H1 (cell line): ENCODE data around the gene CHDH. TPM values are rescaled to one million over a fixed set of nuclear protein-coding genes. Genes with fewer than 3 reads are reported as not detected.

ENCODE experiments used
- CTCF ChIA-PET: fragments of 300-600 bp; sonication (Branson Sonifier 250); formaldehyde crosslinking; loops from one replicate; lab custom pipeline; 2021; ENCODE audit not compliant: partially characterized antibody; lab: Charles Lee
- POLR2A ChIA-PET: fragments of 300-600 bp; sonication (Branson Sonifier 250); formaldehyde crosslinking; loops from one replicate; lab custom pipeline; 2021; ENCODE audit warnings: inconsistent platforms; ENCODE audit not compliant: partially characterized antibody; lab: Charles Lee
- DNase-seq, 2 experiments: peaks; one replicate each; pipeline versions ENCODE4 v3.0.0 to v3.0.0-alpha.2; 2010 to 2022; ENCODE audit warnings: low spot score in 2 of 2, low read depth in 1 of 2, mixed read lengths in 1 of 2
- FAIRE-seq: peaks from 2 replicates; lab custom pipeline; 2011; peaks lifted over from hg19 to GRCh38; lab: Jason Lieb, UNC
- H2AFZ ChIP-seq: 2 replicates; pipeline ENCODE4 v1.8.1; 2012; ENCODE audit warnings: low read length, inconsistent platforms
- H2AK5ac ChIP-seq: 2 replicates; pipeline ENCODE4 v1.6.1; 2013; ENCODE audit warnings: low read depth, low read length
- H2BK120ac ChIP-seq: replicated peaks from 2 replicates; pipeline ENCODE3; 2013; ENCODE audit warnings: low read depth, low read length, inconsistent platforms
- H2BK12ac ChIP-seq: 2 replicates; pipeline ENCODE4 v1.6.1; 2013; ENCODE audit warnings: low read depth, low read length
- H2BK15ac ChIP-seq: 2 replicates; pipeline ENCODE4 v1.6.1; 2013; ENCODE audit warnings: low read length
- H2BK20ac ChIP-seq: 2 replicates; pipeline ENCODE4 v1.6.1; 2013; ENCODE audit warnings: low read length
- H2BK5ac ChIP-seq: 2 replicates; pipeline ENCODE4 v1.6.1; 2013; ENCODE audit warnings: low read depth, low read length
- H3K14ac ChIP-seq: 2 replicates; pipeline ENCODE4 v1.6.1; 2013; ENCODE audit warnings: inconsistent platforms; ENCODE audit not compliant: insufficient read length
- H3K18ac ChIP-seq: 2 replicates; pipeline ENCODE4 v1.6.1; 2013; ENCODE audit warnings: low read length; ENCODE audit errors: extremely low read depth
- H3K23ac ChIP-seq: 2 replicates; pipeline ENCODE4 v1.6.1; 2013; ENCODE audit warnings: inconsistent platforms; ENCODE audit not compliant: insufficient read length
- H3K23me2 ChIP-seq: 2 replicates; pipeline ENCODE4 v1.6.1; 2013; ENCODE audit warnings: low read depth, low read length
- H3K27ac ChIP-seq: 2 replicates; pipeline ENCODE4 v1.6.1; 2011; ENCODE audit warnings: low read depth, low read length, inconsistent platforms
- H3K27me3 ChIP-seq, 4 experiments: replicated peaks in 1 of 4; 1 replicate in 1 of 4; 2 replicates in 3 of 4; pipeline versions ENCODE4 v1.6.1 to v1.8.1; 2011 to 2013; ENCODE audit warnings: low read length in 3 of 4, mild to moderate bottlenecking in 3 of 4, inconsistent platforms in 2 of 4, mixed read lengths in 2 of 4, moderate library complexity in 1 of 4; ENCODE audit not compliant: control insufficient read depth in 3 of 4, insufficient read depth in 3 of 4; ENCODE audit errors: extremely low read depth in 1 of 4
- H3K36me3 ChIP-seq, 4 experiments: 2 replicates each; pipeline versions ENCODE4 v1.6.1 to v1.8.1; 2011 to 2013; ENCODE audit warnings: mild to moderate bottlenecking in 4 of 4, low read length in 3 of 4, moderate library complexity in 2 of 4, control low read depth in 1 of 4, inconsistent platforms in 1 of 4; ENCODE audit not compliant: insufficient read depth in 4 of 4, control insufficient read depth in 2 of 4
- H3K4ac ChIP-seq: replicated peaks from 2 replicates; pipeline ENCODE3; 2013; ENCODE audit warnings: low read length, low read depth, mixed read lengths, inconsistent platforms; ENCODE audit not compliant: insufficient read length
- H3K4me1 ChIP-seq, 4 experiments: replicated peaks in 1 of 4; 1 replicate in 1 of 4; 2 replicates in 3 of 4; pipeline versions ENCODE4 v1.6.1 to v1.8.1; 2011 to 2013; ENCODE audit warnings: low read length in 3 of 4, inconsistent platforms in 2 of 4, mixed read lengths in 1 of 4; ENCODE audit not compliant: insufficient read depth in 4 of 4, control insufficient read depth in 3 of 4
- H3K4me2 ChIP-seq, 2 experiments: 2 replicates each; pipeline versions ENCODE4 v1.6.1 to v1.8.1; 2011 to 2013; ENCODE audit warnings: low read depth in 2 of 2, low read length in 2 of 2, control low read depth in 1 of 2, inconsistent platforms in 1 of 2, mild to moderate bottlenecking in 1 of 2; ENCODE audit not compliant: insufficient read depth in 1 of 2
- H3K4me3 ChIP-seq, 4 experiments: fragments of 200-600, 300-600 bp in 1 of 4; sonication (generic), shearing (Covaris generic), sonication (Bioruptor Twin) in 1 of 4; 2 replicates each; pipeline versions ENCODE4 v1.5.1 to v1.8.1; 2011 to 2016; ENCODE audit warnings: low read length in 4 of 4, low read depth in 3 of 4, control low read depth in 2 of 4, inconsistent platforms in 2 of 4, mild to moderate bottlenecking in 2 of 4, mixed read lengths in 1 of 4, moderate library complexity in 1 of 4; ENCODE audit not compliant: insufficient read depth in 2 of 4; ENCODE audit errors: extremely low read depth in 1 of 4
- H3K56ac ChIP-seq: replicated peaks from 2 replicates; pipeline ENCODE3; 2013; ENCODE audit warnings: low read depth, mild to moderate bottlenecking, mixed read lengths, low read length, inconsistent platforms; ENCODE audit not compliant: insufficient read length
- H3K79me1 ChIP-seq: 2 replicates; pipeline ENCODE4 v1.6.1; 2013; ENCODE audit warnings: low read depth, low read length, control low read depth
- H3K79me2 ChIP-seq, 2 experiments: 2 replicates each; pipeline versions ENCODE4 v1.6.1 to v1.8.1; 2012 to 2013; ENCODE audit warnings: low read length in 2 of 2, mild to moderate bottlenecking in 2 of 2, inconsistent platforms in 1 of 2; ENCODE audit not compliant: insufficient read depth in 2 of 2, control insufficient read depth in 1 of 2
- H3K9ac ChIP-seq, 4 experiments: replicated peaks in 1 of 4; 1 replicate in 1 of 4; 2 replicates in 3 of 4; pipeline versions ENCODE4 v1.6.1 to v1.8.1; 2011 to 2013; ENCODE audit warnings: low read depth in 3 of 4, low read length in 3 of 4, control low read depth in 2 of 4, mild to moderate bottlenecking in 2 of 4, moderate library complexity in 2 of 4, inconsistent platforms in 1 of 4; ENCODE audit errors: extremely low read depth in 1 of 4
- H3K9me3 ChIP-seq, 2 experiments: 2 replicates each; pipeline versions ENCODE4 v1.6.1 to v1.8.1; 2012 to 2013; ENCODE audit warnings: mild to moderate bottlenecking in 2 of 2, moderate library complexity in 2 of 2, control low read depth in 1 of 2, inconsistent platforms in 1 of 2, low read depth in 1 of 2, low read length in 1 of 2, mixed read lengths in 1 of 2; ENCODE audit not compliant: insufficient read depth in 2 of 2
- H4K20me1 ChIP-seq, 2 experiments: replicated peaks in 1 of 2; 2 replicates each; pipeline versions ENCODE3 to v1.8.1; 2011 to 2013; ENCODE audit warnings: inconsistent platforms in 2 of 2, low read length in 2 of 2, mild to moderate bottlenecking in 1 of 2; ENCODE audit not compliant: insufficient read depth in 2 of 2, control insufficient read depth in 1 of 2
- H4K5ac ChIP-seq: 2 replicates; pipeline ENCODE4 v1.6.1; 2013; ENCODE audit warnings: low read length, low read depth, mixed read lengths, inconsistent platforms; ENCODE audit not compliant: insufficient read length
- H4K8ac ChIP-seq: 2 replicates; pipeline ENCODE4 v1.8.0; 2013; ENCODE audit warnings: mild to moderate bottlenecking, moderate library complexity, low read length, inconsistent platforms; ENCODE audit not compliant: insufficient read depth; ENCODE audit errors: extremely low read depth
- H4K91ac ChIP-seq: replicated peaks from 2 replicates; pipeline ENCODE3; 2013; ENCODE audit warnings: low read length, mixed read lengths, inconsistent platforms; ENCODE audit not compliant: insufficient read length
- BACH1 ChIP-seq: IDR thresholded peaks from 2 replicates; pipeline ENCODE4 v1.6.1; 2012; ENCODE audit warnings: low read length, improper control_type of control experiment
- BRCA1 ChIP-seq: IDR thresholded peaks from 2 replicates; pipeline ENCODE4 v1.6.1; 2012; ENCODE audit warnings: low read depth, low read length, improper control_type of control experiment
- CEBPB ChIP-seq: IDR thresholded peaks from 2 replicates; pipeline ENCODE4 v1.6.1; 2012; ENCODE audit warnings: low read depth, low read length
- NRF1 ChIP-seq: IDR thresholded peaks from 2 replicates; pipeline ENCODE4 v1.6.1; 2011; ENCODE audit warnings: mild to moderate bottlenecking, low read depth, low read length, improper control_type of control experiment
- POLR2AphosphoS5 ChIP-seq: IDR thresholded peaks from 2 replicates; pipeline ENCODE4 v1.6.1; 2011; ENCODE audit warnings: low read depth, low read length
- RBBP5 ChIP-seq: IDR thresholded peaks from 2 replicates; pipeline ENCODE4 v1.7.1; 2012; ENCODE audit warnings: low read depth, mild to moderate bottlenecking, inconsistent platforms, low read length, moderate library complexity, borderline replicate concordance
- RNF2 ChIP-seq: fragments of 200-900, 300-1000 bp; sonication (generic); IDR thresholded peaks from 2 replicates; pipeline ENCODE4 v1.7.1; 2016; ENCODE audit warnings: borderline replicate concordance, low read depth, mild to moderate bottlenecking, antibody characterized with exemption, low read length; ENCODE audit not compliant: poor library complexity, severe bottlenecking; ENCODE audit errors: missing control alignments
- SAP30 ChIP-seq: fragments of 300-600 bp; sonication (generic); IDR thresholded peaks from 2 replicates; pipeline ENCODE4 v1.7.1; 2012; ENCODE audit warnings: low read length, moderate library complexity, mild to moderate bottlenecking, inconsistent platforms; ENCODE audit not compliant: insufficient read depth, insufficient replicate concordance
- TAF7 ChIP-seq: optimal IDR thresholded peaks from 2 replicates; pipeline ENCODE3; 2011; ENCODE audit warnings: low read depth, mild to moderate bottlenecking, inconsistent platforms, low read length, moderate library complexity, borderline replicate concordance
- USF2 ChIP-seq: IDR thresholded peaks from 2 replicates; pipeline ENCODE4 v1.6.1; 2011; ENCODE audit warnings: low read length, improper control_type of control experiment
- YY1 ChIP-seq: IDR thresholded peaks from 2 replicates; pipeline ENCODE4 v1.6.1; 2011; ENCODE audit warnings: low read depth, mild to moderate bottlenecking, low read length
- WGBS, 2 experiments: shearing (Covaris generic) in 1 of 2; methylation state at CpG; one replicate each; pipeline versions ENCODE4 v1.1.6 to v1.1.7; 2013 to 2015; ENCODE audit warnings: low lambda C conversion rate in 2 of 2, mixed read lengths in 2 of 2, inconsistent platforms in 1 of 2, low coverage in 1 of 2, missing lambda C conversion rate in 1 of 2; ENCODE audit not compliant: insufficient replicate concordance in 2 of 2, insufficient coverage in 1 of 2, insufficient read length in 1 of 2; ENCODE audit errors: extremely low coverage in 1 of 2, missing lambda C conversion rate in 1 of 2; 5-methylcytosine and 5-hydroxymethylcytosine counted together
- polyA plus RNA-seq, 7 experiments: library from polyadenylated mRNA; depleted of rRNA in 3 of 7; stranded (reverse) in 5 of 7; unstranded in 2 of 7; fragments of >200 nt in 5 of 7; fragments of 200-250 nt in 2 of 7; gene quantifications; 1 replicate in 5 of 7; 2 replicates in 1 of 7; 4 replicates in 1 of 7; pipeline versions ENCODE4 v1.2.1 to v1.2.3, GENCODE V29; 2011 to 2013; ENCODE audit warnings: missing spikeins in 2 of 7, mixed read lengths in 2 of 7
- total RNA-seq: library from RNA; stranded (reverse); fragmentation: NEBNext Ultra II Directional; extraction: Animal tissue kit (Norgen Biotek cat#: 25700); gene quantifications from 2 replicates; pipeline ENCODE4 v1.2.1, GENCODE V29; 2021

The CHDH gene
- total and polyA plus RNA-seq, 2 of the 8 experiments (the other 6 are each of a cell fraction or from before 2014, with no cell fraction given) = 4.9 to 10.3 TPM

GRCh38 chr3:53865732-53866499 lies 19.7 kb upstream of the CHDH start:
- H3K4me3 ChIP-seq = no peak overlapping the region
- no peak overlapping the region for H3K14ac ChIP-seq
- no peak overlapping the region for H3K4me2 ChIP-seq
- no peak overlapping the region for H2BK5ac ChIP-seq
- no peak overlapping the region for H3K27ac ChIP-seq
- no peak for FAIRE-seq
- no peaks in the 10 kb centered on the region for H3K79me2 ChIP-seq
- ChIA-PET POLR2A (interaction anchor here (1.0 to 2.4 kb wide), 4 partner anchors 10 to 21 kb away, joined by 4 to 6 read pairs (median 5); no protein-coding TSS in a partner anchor), CTCF (interaction anchor here (0.6 to 1.4 kb wide), 2 partner anchors 18 to 203 kb away, joined by 3 to 4 read pairs; no protein-coding TSS in a partner anchor)
- H3K79me1 ChIP-seq = no peaks in the 10 kb centered on the region
- WGBS, 2 experiments = 94% methylated on average over 5 of the region's 5 CpGs; no CpG with 5 or more reads in 1 of the 2 experiments
- H3K9ac ChIP-seq = no peak overlapping the region
- H3K18ac ChIP-seq = no peak overlapping the region
- peaks cover 0 to 2% of the 10 kb centered on the region in 2 experiments for H4K20me1 ChIP-seq
- H2AK5ac ChIP-seq = no peak overlapping the region
- H3K4me1 ChIP-seq = no peaks in the 10 kb centered on the region
- H2BK120ac ChIP-seq = no peak overlapping the region
- no peak overlapping the region for H4K8ac ChIP-seq
- H3K56ac ChIP-seq = no peak overlapping the region
- no peaks in the 10 kb centered on the region for H3K23me2 ChIP-seq
- H3K4ac ChIP-seq = no peak overlapping the region
- H3K36me3 ChIP-seq = peaks cover 10 to 50% (median 35%) of the 10 kb centered on the region in 4 experiments; a peak in 7 of 8 replicates
- H4K91ac ChIP-seq = no peak overlapping the region
- H3K27me3 ChIP-seq = no peaks in the 10 kb centered on the region
- no peak overlapping the region for H2AFZ ChIP-seq
- no peak overlapping the region for H4K5ac ChIP-seq
- no peak overlapping the region for H3K23ac ChIP-seq
- H3K9me3 ChIP-seq = no peaks in the 10 kb centered on the region
- H2BK15ac ChIP-seq = no peak overlapping the region
- no peak overlapping the region for H2BK12ac ChIP-seq
- DNase-seq = no peak
- H2BK20ac ChIP-seq = no peak overlapping the region
- TF ChIP-seq RNF2 (no peak), POLR2AphosphoS5 (no peak), TAF7 (no peak), USF2 (no peak), BACH1 (no peak), RBBP5 (no peak), NRF1 (no peak), BRCA1 (no peak), SAP30 (no peak), CEBPB (no peak), YY1 (no peak)
